Fibroblast of pulmonary artery (primary cell): ENCODE results near the gene MRPL14.
"Not testable (repeated sequence)": the region's sequence is repeated elsewhere in the genome, so short reads cannot be mapped to it uniquely, and the experiment has no call there.

ENCODE experiments used
- DNase-seq: peaks from one replicate; pipeline ENCODE4 v3.0.0-alpha.2; 2010; ENCODE audit warnings: low read depth
- H3K4me3 ChIP-seq: replicated peaks from 2 replicates; pipeline ENCODE4 v1.5.1; 2011; ENCODE audit warnings: low read depth, mild to moderate bottlenecking, control low read depth, low read length, moderate library complexity
- CTCF ChIP-seq: IDR thresholded peaks from 2 replicates; pipeline ENCODE4 v1.5.1; 2011; ENCODE audit warnings: mild to moderate bottlenecking, control low read depth, low read length, inconsistent platforms; ENCODE audit errors: missing control alignments

Gene MRPL14

GRCh38 chr6:44149369-44150012 lies 22.2 kb upstream of the MRPL14 start:
- no peak for DNase-seq
- H3K4me3 ChIP-seq, result no peak overlapping the region
- TF ChIP-seq CTCF, result no peak

GRCh38 chr6:44148306-44148705 lies 21.1 kb upstream of the MRPL14 start:
- DNase-seq, result no peak
- TF ChIP-seq CTCF, result no peak
- no peak overlapping the region for H3K4me3 ChIP-seq

GRCh38 chr6:44147256-44147655 lies 20.0 kb upstream of the MRPL14 start:
- no peak overlapping the region for H3K4me3 ChIP-seq
- no peak for DNase-seq
- TF ChIP-seq CTCF, result no peak

- H3K4me3 ChIP-seq, result no peak overlapping the region
- TF ChIP-seq CTCF, result no peak
- no peak for DNase-seq
Observed at GRCh38 chr6:44146685-44147084, 19.4 kb upstream of the MRPL14 start.

GRCh38 chr6:44145839-44146238 lies 18.6 kb upstream of the MRPL14 start:
- no peak for DNase-seq
- no peak for TF ChIP-seq CTCF
- no peak overlapping the region for H3K4me3 ChIP-seq

GRCh38 chr6:44144536-44144935 lies 17.3 kb upstream of the MRPL14 start:
- DNase-seq, H3K4me3 ChIP-seq: not testable (repeated sequence)

- no peak overlapping the region for H3K4me3 ChIP-seq
- no peak for DNase-seq
- no peak for TF ChIP-seq CTCF
Observed at GRCh38 chr6:44143731-44144130, 16.5 kb upstream of the MRPL14 start.
